RCC 7860 (cell line): ENCODE data around the gene WDR37.

Source experiments
- DNase-seq: peaks from one replicate; pipeline ENCODE4 v3.0.0-alpha.2; 2015; ENCODE audit warnings: low spot score
- FAIRE-seq: peaks from 2 replicates; lab custom pipeline; 2012; peaks lifted over from hg19 to GRCh38; lab: Jason Lieb, UNC

WDR37 gene

DNA sequence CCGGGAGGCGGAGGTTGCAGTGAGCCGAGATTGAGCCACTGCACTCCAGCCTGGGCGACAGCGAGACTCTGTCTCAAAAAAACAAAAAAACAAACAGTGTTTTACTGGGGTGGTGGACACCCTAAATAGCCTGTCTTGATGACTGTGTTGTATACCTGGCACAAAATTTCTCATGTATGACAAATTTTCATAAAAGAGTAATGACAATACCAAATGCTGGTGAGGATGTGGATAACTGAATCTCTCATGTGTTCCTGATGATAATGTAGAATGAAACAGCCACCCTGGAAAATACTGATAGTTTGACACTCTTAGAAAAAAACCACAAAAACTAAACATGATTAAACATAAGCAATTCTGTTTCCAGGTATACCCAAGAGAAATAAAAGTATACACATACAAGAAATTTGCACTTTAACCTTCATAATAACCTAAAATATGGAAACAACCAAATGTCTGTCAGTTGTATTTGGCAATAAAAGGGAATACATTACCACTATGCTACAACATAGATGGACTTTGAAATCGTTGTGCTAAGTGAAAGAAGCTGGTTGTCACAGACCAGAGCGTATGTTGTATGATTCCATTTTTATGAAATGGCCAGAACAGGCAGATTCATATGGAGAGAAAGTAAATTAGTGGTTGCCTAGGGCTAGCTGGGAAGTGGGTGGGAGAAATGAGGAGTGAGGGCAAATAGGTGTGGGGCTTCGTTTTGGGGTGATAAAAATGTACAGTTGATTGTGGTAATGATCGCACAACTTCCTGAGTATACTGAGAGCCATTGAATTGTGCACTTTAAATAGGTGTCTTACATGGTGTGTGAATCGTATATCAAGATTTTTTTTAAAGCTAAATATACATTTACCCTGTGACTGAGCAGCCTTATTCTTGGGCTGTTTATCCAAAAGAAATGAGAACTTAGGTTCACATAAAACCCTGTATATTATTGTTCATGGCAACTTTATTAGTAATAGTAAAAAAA, 12.5 kb downstream of the WDR37 start:
- no peak for DNase-seq
- no peak for FAIRE-seq

DNA sequence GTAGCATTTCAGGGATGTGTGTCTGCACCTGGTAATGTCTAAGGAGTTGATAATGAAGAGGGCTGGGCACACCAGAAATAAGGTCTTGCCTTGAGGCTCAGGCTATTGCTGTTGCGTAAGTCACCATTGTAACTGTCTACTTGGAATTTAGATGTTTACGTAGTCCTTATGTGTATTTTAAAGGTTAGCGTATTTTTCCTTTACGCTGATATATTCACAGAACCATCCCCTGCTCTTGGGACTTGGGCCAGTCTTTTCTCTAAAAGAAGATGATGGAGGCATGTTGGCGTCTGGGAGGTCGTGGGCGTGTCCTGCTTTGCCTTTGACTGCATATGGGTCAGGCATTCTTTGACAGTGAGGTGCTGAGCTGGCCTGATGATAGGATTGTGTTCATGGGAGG, 14.7 kb downstream of the WDR37 start:
- no peak for DNase-seq
- no peak for FAIRE-seq

DNA sequence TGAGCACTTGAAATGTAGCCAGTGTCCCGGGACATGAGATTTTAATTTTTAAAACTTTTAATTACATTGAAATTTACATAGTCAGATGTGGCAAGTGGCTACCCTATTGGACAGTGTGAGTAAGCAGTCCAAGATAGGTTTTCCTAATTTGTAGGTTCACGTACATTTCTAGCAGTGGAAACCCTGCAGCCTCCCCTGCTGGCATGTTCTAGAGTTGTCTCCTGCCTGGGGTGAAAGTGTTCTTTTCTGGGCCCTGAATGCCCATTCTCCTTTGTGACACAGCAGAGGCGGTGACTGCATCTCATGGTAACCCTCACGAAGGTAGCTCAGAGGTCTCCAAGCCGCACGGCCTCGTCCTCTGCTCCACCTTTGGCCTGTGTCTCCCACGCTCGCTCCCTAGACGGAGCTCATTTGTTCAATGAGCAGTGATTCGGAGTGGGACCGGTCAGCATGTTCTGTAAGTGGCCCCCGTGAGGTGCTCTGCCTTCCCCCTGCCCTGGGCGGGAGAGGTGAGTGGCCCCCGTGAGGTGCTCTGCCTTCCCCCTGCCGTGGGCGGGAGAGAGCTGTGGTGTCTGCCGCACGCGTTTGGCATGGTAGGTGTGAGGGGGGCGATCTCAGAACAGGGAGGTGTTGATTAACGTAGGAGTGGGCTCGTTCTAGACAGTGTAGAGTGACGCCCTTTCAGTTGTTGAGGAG, 18.0 kb downstream of the WDR37 start:
- no peak for FAIRE-seq
- no peak for DNase-seq

DNA sequence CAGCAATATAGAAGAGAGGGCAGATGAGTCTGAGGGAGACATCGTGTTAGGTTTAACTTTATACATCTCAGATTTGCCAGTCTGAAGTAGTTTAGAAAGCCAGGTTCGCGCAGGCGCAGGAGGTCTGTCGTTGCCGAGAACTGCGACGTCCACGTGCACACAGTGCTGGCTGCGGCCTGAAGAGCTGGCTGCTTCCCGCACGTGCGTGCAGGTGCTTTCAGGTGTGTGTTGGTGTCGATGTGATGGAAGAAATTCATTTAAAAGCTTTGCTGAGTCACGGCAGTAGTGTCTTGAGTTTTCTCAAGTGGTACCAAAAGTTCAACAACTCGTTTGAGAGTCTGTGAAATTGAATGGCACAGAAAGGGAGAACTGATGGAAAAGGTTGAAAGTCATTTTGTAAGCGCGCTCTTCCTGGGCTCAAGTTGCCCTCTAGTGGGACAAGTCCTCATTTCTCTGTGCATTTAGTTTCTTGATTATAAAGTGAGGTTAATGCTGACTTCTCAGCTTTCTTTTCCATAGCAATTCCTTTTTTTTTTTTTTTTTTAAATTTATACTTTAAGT, 18.6 kb downstream of the WDR37 start:
- DNase-seq (no peak), FAIRE-seq (no peak)

DNA sequence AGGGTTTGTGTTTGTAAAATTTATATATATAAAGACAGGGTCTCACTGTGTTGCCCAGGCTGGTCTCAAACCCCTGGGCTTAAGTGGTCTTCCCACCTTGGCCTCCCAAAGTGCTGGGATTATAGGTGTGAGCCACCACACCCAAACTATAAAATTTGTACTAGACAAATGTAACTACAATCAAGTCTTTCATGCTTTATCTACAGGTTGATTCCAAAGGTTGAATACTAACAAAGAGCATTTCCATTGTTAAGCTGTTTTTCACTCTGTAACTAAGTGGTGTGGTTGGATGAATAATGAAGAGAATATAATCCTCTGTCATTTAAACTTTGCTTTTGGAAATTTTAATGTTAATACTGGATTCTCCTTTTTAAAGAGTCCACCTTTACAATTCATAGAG, 22.5 kb downstream of the WDR37 start:
- DNase-seq (no peak), FAIRE-seq (no peak)

DNA sequence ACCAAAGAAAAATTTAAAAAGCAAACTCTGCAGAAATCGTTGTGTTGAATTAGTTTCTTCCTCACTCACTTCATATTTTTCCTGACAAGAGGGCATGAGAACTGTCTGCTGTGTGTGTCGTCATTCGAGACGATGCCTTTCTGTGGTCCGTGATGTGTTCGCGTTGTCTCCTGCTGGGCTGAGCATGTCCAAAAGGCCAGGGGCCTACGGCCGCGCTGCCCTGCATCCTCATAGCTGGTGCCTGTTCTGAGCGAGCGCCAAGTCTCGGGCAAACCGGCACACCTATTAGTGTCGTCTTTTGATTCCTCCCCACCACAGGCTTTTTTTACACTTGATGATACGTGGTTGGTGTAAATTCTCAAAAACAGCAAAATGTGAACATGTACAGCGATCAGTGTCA, 27.4 kb downstream of the WDR37 start:
- no peak for DNase-seq
- no peak for FAIRE-seq

DNA sequence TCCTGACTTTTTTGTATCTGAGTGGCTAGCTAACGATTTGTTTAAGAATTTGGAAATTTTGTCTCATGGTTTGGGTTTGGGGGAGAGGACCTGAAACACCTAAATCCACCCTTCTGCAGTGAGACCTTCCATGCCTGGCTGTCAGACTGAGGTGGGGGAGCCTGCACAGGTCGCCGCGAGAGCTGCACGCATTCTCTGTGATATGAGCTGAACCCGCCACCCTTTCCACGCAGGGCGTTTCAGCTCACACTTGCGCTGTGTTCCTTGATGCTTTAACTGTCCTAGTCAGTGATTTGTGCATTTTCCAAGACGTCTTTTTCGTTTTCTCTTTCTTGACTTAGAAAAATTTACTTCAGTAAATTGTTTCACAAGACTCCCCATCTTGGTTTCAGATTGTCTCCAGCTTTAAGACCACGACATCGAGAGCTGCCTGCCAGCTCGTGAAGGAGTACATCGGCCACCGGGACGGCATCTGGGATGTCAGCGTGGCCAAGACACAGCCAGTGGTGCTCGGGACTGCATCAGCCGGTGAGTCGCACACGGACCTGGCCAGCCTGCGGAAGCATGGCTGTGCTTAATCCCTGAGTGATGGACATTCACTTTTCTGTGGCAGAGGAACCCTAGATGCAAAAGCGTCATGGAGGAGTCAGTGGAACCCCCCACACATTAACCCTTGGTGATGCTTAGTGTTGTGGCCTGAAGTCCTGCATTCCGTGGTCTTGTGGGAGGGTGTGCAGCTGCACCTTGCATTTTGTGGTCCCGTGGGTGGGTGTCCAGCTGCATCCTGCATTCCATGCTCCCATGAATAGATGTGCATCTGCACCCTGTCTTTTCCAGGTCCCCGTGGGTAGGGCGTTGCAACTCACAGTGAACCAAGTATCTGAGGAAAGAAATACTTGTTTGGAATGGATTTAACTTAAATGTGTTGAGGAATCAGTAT, 28.1 kb downstream of the WDR37 start:
- DNase-seq (no peak), FAIRE-seq (no peak)

DNA sequence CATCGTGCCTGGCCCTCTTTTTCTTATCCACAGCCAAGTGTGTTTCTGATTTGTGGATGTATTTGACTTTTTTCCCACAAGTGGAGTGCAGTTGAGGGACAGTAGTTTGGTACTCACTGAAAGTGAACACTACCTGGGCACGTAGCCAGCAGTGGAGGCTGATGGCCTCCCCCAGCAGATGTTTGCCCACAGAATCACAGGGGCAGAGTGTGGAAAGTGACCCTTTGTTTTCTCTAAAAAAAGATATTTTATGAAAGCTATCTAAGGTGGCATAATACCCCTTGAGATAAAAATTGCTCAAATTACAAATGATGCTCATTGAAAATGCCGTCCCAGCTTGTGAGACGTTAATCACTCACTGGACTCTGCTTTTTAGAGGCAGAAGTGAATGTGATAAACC, 29.1 kb downstream of the WDR37 start:
- no peak for FAIRE-seq
- no peak for DNase-seq

DNA sequence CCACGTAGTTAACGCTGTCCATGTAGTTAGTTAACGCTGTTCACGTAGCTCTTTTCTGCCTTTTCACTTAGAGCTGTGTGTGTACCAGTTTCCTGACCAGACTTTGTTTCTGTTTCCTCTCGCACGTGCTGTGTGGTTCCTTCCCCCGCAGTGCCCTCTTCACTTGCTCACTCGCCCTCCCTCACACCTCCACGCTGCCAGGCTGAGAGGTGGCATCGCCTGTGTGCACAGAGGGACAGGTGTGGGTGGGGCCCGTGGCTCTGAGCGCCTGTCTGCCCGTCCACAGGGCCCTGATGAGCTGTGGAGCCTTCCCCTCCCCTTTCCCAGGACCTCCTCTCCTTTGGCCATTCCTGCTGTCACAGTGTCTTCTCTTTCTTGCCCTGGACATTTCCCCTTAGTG, 30.6 kb downstream of the WDR37 start:
- FAIRE-seq, result no peak
- no peak for DNase-seq

DNA sequence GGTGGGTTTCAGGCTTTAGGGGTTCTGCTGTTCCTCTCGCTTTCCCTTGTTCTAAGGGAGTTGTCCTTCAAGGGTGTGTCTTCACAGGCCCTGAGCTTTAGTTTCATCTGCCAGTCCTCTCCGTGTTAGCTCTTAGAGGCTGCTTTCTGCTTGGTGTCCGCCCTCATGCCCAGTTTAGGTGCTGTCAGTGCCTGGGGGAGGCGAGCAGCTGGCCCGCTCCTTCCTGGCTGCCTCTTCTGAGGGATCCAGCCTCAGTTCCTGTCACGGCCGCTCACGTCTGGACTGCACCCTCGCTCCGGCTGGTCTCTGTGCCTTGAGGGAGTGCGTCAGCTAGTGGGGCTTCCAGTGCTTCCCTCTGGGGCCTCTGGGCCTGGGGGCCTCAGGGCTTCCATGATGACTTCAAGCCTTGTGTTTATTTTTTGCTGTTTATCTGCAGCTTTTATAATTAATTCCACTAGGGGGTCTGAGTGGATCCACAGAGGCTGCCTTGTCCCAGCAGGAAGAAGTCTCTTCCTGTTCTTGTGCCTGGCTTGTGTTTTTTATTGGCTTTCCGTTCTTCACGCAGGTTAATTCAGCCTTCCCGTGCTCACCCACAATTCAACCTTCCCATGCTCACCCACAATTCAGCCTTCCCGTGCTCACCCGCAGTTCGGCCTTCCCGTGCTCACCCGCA, 33.0 kb downstream of the WDR37 start:
- no peak for DNase-seq
- no peak for FAIRE-seq

DNA sequence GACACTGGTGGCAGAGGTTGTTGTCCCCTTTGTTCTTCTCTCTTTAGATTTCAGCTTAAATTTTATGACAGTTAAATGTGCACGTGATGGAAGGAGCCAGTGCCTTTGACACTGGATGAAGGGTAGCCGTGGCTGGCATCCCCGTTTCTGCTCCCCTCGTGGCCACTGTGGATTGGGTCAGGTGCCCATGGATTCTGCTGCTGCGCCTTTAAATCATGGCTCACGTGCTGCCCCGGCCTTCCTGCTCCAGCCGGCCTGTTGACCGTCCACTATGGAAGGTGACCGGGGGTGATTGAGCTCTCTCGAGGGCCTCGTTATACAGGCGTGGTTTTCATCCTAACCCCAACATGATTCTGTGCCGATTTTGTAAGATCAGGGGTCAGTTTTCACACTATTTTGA, 34.5 kb downstream of the WDR37 start:
- FAIRE-seq (no peak), DNase-seq (no peak)

DNA sequence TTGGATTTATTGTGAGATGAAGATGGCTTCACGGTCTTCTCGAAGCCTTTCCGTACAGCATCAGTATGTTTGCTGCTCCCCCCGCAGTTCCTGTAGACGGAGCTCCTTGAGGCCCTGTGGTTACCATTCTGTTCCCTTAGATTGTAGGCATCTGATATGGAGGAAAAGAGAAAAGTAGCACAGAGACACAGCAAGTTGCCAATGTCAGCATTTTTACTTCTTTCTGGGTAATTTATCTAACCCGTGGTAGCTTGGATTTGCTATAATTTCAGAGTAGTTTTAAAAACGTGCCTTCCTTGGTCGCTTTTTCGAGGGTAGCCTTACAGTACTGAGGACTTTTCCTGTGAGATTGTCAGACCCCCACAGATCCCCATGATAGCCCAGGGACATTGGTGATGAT, 37.5 kb downstream of the WDR37 start:
- FAIRE-seq, result no peak

DNA sequence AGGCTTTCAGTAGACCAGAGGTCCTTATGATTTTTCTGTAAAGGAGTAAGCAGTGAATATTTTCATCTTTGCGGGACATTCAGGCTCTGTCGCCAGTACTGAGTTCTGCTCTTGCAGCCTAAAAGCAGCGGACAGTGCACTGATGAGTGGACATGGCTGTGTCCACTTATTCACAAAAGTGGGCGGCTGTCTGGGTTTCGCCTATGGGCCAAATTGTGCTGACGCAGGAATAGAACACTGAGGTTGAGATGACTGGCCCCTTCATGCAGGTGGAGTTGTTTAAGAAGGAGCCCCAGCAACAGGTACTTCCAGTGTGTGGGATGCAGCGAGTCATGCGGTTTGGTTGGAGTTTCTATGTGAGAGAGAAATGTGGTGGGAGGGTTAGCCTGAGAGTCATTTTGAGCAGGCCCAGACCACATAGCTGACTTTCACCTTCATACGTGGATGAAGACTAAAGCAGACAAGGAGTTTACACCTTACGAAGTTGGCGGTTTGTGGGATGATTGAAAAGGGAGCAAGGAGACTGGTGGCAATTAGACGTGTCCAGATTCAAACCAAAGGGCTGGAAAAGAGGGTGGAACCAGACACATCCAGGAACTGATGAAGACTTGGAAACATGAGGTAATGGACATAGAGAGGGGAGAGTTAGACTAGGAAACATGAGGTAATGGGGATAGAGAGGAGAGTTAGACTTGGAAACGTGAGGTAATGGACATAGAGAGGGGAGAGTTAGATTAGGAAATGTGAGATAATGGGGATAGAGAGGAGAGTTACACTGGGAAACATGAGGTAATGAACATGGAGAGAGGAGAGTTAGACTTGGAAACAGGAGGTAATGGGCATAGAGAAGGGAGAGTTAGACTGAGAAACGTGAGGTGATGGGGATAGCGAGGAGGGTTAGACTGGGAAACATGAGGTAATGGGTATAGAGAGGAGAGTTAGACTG, 38.2 kb downstream of the WDR37 start:
- DNase-seq (no peak), FAIRE-seq (no peak)

More for the DNA sequence above, 37.5 kb downstream of the WDR37 start:
- no peak for DNase-seq

DNA sequence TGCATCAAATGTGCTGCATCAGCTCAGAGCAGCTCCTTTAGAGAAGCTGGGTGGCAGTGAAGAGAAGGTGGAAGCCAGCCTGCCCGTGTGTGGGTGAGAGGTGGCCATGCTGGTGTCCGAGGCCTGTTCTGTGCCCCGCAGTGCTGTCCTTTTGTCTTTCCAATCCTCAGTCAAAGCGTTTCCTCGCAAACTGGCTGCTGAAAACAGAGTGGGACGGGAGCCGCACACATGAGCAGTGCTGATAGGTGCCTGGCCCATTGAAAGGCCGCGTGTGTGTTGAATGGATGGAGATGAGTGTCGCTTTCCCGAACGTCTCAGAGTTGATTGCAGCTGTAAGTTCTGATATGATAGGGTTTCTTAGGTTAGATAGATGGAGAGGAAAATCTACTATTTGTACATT, 39.3 kb downstream of the WDR37 start:
- no peak for DNase-seq
- no peak for FAIRE-seq

DNA sequence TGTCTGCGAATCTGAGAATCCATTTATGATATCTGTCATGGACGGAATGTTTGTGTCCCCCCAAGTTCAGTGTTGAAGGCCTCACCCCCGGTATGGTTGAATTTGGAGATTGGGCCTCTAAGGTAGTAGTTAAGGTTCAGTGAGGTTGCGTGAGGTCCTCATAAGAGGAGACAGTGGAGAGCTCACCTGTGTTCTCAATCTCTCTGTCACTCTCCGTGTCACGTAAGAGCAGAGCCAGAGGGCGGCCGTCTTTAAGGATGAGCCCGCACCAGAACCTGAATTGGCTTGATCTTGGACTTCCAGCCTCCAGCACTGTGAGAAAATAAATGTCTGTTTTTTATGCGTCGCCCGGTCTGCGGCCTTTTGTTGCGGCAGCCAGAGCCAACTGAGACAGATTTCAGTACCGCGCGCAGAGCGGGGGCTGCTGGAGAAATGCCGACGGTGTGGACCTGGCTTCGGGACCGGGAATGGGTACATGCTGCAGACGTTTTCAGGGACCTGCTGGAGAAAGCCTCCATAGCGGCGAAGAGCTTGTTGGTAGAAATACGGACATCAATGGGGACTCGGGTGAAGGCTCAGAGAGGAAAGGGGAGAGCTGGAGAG, 40.2 kb downstream of the WDR37 start:
- no peak for DNase-seq
- no peak for FAIRE-seq

DNA sequence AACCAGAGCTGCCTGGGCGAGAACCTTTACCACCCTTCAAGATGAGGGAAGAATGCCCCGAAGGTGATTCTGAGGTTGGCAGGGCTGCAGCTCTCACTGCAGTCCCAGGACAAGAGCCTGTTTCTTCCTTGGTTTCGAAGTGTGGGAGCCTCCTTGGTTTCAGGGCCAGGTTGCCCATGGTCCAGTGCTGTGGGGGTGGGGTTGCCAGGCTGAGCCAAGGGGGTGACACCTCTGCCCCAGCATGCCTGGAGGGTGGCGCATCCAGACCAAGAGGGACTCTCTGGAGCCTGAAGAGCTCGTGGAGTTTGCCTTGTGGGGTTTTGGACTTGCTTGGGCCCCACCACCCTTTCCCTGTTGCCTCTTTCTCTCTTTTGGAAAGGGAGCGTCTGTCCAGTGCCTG, 41.3 kb downstream of the WDR37 start:
- DNase-seq, result no peak
- FAIRE-seq, result no peak

DNA sequence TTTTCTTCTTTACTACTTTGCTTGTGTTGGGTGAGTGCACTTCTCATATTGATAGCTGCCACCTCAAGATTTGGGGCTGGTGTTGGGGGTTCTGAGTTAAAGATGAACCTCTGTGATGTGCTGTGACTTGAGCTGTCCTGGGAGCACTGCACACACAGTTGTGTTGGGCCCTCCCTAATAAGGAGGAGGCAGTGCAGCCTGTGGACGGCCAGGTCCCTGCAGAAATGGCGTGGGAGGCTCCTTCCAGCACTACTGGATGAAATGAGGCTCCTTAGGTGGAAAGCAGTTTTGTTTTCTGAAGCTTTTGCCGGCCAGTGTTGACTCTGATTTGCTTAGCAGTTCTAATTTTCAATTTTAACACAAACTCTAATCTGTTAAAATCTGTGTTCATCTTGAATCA, 44.0 kb downstream of the WDR37 start:
- DNase-seq (no peak), FAIRE-seq (no peak)

DNA sequence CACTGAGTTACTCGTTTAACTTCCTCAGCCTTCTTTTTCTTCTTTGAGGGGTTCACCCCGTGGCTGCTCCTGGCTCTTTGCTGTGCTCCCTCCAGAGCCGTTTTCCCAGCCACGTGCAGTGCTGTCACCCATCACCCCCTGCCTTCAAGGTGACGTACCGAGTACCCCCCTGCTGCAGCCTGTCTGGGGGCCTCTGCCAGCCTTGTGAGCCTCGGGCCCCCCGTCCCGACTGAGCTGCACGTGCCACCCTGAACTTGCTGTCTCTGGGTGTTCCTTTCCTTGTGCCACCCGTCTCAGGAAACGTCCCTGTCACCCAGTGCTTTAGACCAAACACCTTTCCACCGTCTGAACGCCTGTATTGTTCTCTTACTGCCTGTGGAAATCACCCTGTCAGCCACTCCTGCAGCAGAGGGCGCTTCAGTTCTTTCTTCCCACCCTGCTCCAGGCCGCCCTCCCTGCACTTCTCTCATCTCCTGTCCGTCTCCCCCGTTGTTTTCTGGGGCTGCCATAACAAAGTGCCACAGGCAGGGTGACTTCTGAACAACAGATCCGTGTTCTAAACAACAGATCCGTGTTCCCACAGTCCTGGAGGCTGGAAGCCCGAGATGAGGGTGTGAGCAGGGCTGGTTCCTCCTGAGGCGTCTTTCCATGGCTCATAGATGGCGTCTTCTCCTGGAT, 44.6 kb downstream of the WDR37 start:
- no peak for DNase-seq
- FAIRE-seq, result no peak
